Measurements from ENCODE around the gene KLHL22.

The KLHL22 gene

GRCh38 chr22:20444325-20444724, 51.3 kb downstream of the KLHL22 start:
- ATAC-seq (ENCODE audit: low read depth) (no peak), DNase-seq (ENCODE audit: low spot score in 2 of 2) (no peak)
- no peaks in the 10 kb centered on the region for H3K9me3 Mint-ChIP-seq
- H3K4me1 Mint-ChIP-seq: peaks cover 2% of the 10 kb centered on the region
- H3K36me3 Mint-ChIP-seq: peaks cover 18% of the 10 kb centered on the region
- H3K27ac Mint-ChIP-seq: no peak overlapping the region
- peaks cover 2% of the 10 kb centered on the region for H3K27me3 Mint-ChIP-seq
- no peak overlapping the region for H3K4me3 Mint-ChIP-seq

DNA sequence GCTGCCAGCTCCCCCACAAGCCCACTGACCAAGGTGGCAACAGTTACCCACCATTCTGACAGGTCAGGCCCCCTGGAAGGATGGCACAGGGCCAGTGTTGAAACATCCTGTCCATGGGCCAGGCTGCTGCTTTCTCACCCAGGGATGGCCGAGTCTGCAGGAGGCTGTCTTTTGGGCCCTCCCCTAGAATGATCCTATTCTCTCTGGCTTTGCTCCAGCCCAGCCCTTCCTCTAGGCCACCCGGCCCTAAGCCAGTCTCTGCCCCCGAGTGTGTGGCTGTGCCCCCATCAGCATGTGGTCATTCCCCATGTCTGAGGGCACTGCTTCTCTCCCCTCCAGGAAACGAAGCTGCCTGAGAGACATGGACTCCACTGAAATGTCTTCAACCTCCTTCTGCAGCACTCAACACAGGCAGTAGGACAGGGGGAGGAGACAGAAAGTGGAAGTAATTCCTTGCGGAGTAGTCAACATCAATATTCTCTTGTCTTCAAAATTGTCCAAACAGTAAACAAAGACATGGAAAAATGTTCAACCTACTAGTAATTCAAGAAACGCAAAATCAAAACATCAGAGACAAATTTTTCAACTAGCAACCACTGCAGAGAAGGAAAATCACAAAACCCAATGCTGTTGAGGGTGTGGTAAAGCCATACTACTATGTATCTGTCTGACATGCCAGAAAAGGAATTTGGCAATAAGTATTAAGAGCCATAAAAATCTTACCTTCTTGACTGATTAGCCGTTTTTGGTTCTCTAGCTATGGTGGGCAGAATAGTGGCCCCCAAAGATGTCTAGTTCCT, 52.9 kb downstream of the KLHL22 start:
- peaks cover 7% of the 10 kb centered on the region for H3K27me3 Mint-ChIP-seq
- ATAC-seq (ENCODE audit: low read depth): no peak
- no peak overlapping the region for H3K4me3 Mint-ChIP-seq
- no peaks in the 10 kb centered on the region for H3K9me3 Mint-ChIP-seq
- H3K27ac Mint-ChIP-seq: no peak overlapping the region
- peaks cover 18% of the 10 kb centered on the region for H3K36me3 Mint-ChIP-seq
- H3K4me1 Mint-ChIP-seq: peaks cover 4% of the 10 kb centered on the region
- no peak for DNase-seq (ENCODE audit: low spot score in 2 of 2)

DNA sequence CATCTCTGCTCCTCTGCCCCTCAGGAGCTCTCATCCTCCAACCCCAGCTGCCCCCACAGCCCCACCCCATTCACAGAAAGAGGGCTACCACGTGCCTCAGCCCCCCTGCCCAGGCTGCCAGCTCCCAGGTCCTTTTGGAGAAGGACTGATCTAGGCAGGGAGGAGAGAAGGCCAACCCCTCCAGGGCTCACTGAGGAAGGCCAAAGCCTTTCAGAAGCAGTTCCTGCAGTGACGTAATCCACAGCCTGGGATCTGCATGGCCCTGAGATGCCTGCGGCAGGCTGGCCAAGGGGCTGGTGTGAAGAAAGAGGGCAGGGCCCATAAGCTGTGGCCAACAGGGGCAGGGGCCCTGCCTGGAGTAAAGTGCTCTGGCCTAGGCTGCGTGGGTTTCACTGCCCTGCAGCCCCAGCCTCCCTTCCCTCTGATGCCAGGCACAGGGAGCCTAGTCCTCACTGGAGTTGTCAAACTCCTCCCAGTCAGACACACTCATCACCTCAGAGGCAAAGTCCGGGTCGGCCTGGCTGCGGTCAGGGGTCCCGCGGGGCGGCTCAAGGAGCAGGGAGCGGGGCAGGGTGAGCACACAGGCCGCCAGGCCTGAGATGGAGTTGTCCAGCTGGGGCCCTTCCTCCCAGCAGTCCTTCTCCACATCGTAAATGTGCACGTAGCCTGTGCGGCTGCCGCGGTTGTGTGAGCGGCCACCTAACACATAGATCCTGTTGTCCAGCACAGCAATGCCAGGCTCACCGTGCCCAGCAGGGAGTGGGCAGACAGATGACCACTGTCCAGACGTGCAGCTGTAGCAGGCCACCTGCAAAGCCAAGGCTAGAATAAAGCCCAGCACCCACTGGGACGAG, 53.7 kb downstream of the KLHL22 start:
- Mint-ChIP-seq H3K27ac (no peak overlapping the region), H3K9me3 (no peaks in the 10 kb centered on the region), H3K27me3 (peaks cover 13% of the 10 kb centered on the region), H3K4me1 (peaks cover 9% of the 10 kb centered on the region), H3K4me3 (no peak overlapping the region), H3K36me3 (peaks cover 16% of the 10 kb centered on the region)
- ATAC-seq (ENCODE audit: low read depth) (no peak), DNase-seq (ENCODE audit: low spot score in 2 of 2) (no peak)

DNA sequence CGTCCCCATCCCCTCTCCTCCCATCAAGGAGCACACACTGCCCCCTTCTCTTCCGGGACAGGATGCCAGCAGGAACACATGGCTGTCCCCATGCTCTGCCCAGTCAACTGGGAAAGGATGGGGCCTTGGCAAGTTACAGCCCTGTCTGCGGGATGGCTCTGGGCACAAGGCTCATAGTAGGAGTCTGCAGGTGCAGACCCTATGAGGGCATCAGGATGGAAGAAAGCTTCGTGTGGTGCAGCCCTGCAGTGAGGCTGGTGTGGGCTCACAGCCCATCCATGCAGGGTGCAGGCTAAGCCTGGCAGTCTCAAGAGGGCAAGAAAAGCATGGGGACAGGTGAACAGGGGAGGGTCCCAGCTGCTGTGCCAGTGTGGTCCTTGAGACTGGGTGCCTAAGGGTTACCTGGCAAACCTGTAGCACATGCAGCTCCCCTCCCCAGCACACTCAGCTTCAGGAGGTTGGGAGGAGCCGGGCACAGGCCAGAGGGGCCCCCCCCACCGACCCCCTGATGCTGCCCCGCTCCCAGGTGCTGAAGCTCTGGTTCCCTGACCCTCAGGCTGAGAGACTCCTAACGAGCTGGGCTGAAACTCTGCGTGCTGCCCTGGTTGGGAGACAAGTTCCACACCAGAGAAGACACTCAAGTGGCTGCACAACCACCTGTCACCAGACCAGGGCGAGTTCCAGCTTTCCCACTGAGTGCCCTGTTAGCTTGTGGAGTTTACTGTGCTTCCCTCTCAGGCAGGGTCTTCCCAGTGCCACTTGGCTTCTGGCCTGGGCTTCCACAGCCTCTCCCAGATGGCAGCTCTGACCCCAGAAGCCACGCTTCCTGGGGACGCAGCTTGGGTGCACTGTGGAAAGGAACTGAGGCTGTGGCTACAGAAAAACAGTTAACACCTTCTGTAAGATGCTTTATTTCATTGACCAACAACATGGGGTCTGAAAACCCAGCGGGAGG, 54.7 kb downstream of the KLHL22 start:
- H3K27me3 Mint-ChIP-seq: peaks cover 16% of the 10 kb centered on the region
- ATAC-seq (ENCODE audit: low read depth) (no peak), DNase-seq (ENCODE audit: low spot score in 2 of 2) (no peak)
- H3K9me3 Mint-ChIP-seq: no peaks in the 10 kb centered on the region
- no peak overlapping the region for H3K27ac Mint-ChIP-seq
- peaks cover 12% of the 10 kb centered on the region for H3K4me1 Mint-ChIP-seq
- peaks cover 16% of the 10 kb centered on the region for H3K36me3 Mint-ChIP-seq
- H3K4me3 Mint-ChIP-seq: no peak overlapping the region

GRCh38 chr22:20439928-20440575, 55.5 kb downstream of the KLHL22 start:
- ATAC-seq (ENCODE audit: low read depth): no peak
- Mint-ChIP-seq H3K27ac (no peak overlapping the region), H3K36me3 (peaks cover 16% of the 10 kb centered on the region), H3K4me3 (no peak overlapping the region), H3K9me3 (no peaks in the 10 kb centered on the region), H3K4me1 (peaks cover 19% of the 10 kb centered on the region), H3K27me3 (peaks cover 24% of the 10 kb centered on the region)
- DNase-seq (ENCODE audit: low spot score in 2 of 2): no peak

- Mint-ChIP-seq H3K27ac (no peak overlapping the region), H3K9me3 (no peaks in the 10 kb centered on the region), H3K4me3 (no peak overlapping the region), H3K36me3 (peaks cover 14% of the 10 kb centered on the region), H3K27me3 (peaks cover 28% of the 10 kb centered on the region), H3K4me1 (peaks cover 22% of the 10 kb centered on the region)
- DNase-seq (ENCODE audit: low spot score in 2 of 2) (no peak), ATAC-seq (ENCODE audit: low read depth) (no peak)
These were observed 56.1 kb downstream of the KLHL22 start for GRCh38 chr22:20439556-20439927.

GRCh38 chr22:20438678-20439492, 56.7 kb downstream of the KLHL22 start:
- no peak overlapping the region for H3K4me3 Mint-ChIP-seq
- no peaks in the 10 kb centered on the region for H3K9me3 Mint-ChIP-seq
- no peak for DNase-seq (ENCODE audit: low spot score in 2 of 2)
- peaks cover 9% of the 10 kb centered on the region for H3K36me3 Mint-ChIP-seq
- H3K27me3 Mint-ChIP-seq: peaks cover 30% of the 10 kb centered on the region
- peaks cover 22% of the 10 kb centered on the region for H3K4me1 Mint-ChIP-seq
- ATAC-seq (ENCODE audit: low read depth): no peak
- no peak overlapping the region for H3K27ac Mint-ChIP-seq

DNA sequence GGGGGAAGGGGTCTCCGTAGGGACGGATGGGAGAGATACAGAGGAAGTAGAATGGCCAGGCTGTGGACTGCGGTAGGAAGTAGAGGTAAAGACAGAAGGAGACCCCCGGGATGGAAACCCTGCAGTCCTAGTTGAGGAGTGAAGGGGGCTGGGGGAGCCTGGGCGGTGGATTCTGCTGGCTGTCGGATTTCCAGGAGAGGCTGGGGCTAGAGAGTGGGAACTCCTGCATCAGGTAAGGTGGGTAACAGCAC, 57.2 kb downstream of the KLHL22 start:
- peaks cover 7% of the 10 kb centered on the region for H3K36me3 Mint-ChIP-seq
- no peak overlapping the region for H3K27ac Mint-ChIP-seq

GRCh38 chr22:20437613-20438426, 57.8 kb downstream of the KLHL22 start, which contains the start of gene SCARF2:
Gene SCARF2 (minus strand): TSS chr22:20437825. CDS start chr22:20437754, 71 bp downstream.
- H3K27me3 Mint-ChIP-seq: peaks cover 30% of the 10 kb centered on the region
- H3K9me3 Mint-ChIP-seq: no peaks in the 10 kb centered on the region
- peak within 1 kb of the TSS; percentile 89 for H3K4me3 Mint-ChIP-seq
- DNase-seq (ENCODE audit: low spot score in 2 of 2) (no peak), ATAC-seq (ENCODE audit: low read depth) (peak; percentile 20)
- peaks cover 6% of the 10 kb centered on the region for H3K36me3 Mint-ChIP-seq
- H3K4me1 Mint-ChIP-seq: peaks cover 22% of the 10 kb centered on the region
- peak within 1 kb of the TSS; percentile 90 for H3K27ac Mint-ChIP-seq

More for the DNA sequence above, 57.2 kb downstream of the KLHL22 start:
- H3K27me3 Mint-ChIP-seq: peaks cover 30% of the 10 kb centered on the region
- H3K9me3 Mint-ChIP-seq: no peaks in the 10 kb centered on the region
- H3K4me3 Mint-ChIP-seq: no peak overlapping the region
- H3K4me1 Mint-ChIP-seq: peaks cover 22% of the 10 kb centered on the region
- DNase-seq (ENCODE audit: low spot score in 2 of 2) (no peak), ATAC-seq (ENCODE audit: low read depth) (no peak)

DNA sequence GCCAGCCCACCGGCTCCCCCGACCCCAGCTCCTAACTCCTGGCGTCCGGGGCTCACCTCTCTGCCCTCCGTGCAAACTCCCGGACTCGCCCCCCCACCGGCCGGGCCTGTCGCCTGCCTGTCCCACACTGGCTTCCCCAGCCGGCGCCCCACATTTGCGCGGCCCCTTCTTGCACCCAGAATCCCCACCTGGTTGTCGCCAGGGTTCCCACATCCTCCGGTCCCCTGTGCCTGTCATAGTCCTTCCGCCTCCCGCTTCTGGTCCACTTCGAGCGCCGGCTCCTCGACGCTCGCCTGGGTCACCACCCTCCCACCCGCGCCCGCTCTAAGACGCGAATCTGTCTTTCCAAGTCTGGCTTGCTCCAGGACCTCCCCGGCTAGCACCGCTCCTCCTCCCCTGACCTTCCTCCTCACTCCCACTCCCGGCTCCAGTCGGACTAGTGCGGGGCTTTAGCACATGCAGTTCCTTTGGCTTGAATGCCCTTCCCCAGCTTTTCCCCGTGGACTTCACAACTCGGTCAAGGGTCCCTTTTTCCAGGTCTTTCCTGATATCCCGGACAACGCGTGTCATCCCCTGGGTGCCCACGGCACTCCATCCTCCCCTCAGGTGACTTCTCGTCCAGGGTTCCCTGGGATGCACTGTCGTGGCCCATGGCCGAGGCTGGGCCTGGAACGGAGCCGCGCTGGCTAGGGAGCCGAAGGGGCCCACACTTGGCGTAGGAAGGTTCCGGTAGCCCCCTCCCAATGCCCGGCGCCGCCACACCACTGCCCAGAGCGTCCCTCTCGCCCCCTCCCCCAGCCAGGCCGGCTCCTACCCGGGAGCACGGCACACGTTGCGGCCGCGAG, 58.6 kb downstream of the KLHL22 start:
- ATAC-seq (ENCODE audit: low read depth): peak; percentile 43
- H3K36me3 Mint-ChIP-seq: peaks cover 3% of the 10 kb centered on the region
- H3K4me1 Mint-ChIP-seq: peaks cover 22% of the 10 kb centered on the region
- no peaks in the 10 kb centered on the region for H3K9me3 Mint-ChIP-seq
- peak in 1 of 2 donors; percentile 50 for DNase-seq (ENCODE audit: low spot score in 2 of 2)
- H3K27ac Mint-ChIP-seq: peak overlapping the region; percentile 90
- peaks cover 35% of the 10 kb centered on the region for H3K27me3 Mint-ChIP-seq
- H3K4me3 Mint-ChIP-seq: peak overlapping the region; percentile 89

DNA sequence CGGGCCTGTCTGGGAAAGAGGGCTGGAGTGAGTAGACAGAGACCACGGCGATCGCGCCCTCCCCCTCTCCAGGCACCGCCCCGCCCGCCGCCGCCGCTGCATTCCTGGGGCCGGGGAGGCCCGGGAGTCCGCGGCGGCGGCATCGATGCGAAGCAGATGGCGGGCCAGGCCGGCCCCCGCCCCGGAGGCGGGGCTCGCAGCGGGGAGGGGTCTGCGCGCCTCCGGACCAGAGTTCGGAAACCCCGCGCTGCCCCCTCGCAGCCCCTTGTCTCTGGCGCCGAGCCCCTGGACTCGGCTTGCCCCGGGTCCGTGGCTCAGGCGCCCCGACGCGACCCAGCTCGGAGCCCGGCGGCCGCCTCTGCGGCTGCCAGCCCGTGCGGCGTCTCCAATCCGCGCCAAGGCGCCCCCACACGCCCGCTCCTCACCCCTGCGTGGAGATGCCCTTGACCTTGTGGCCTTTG, 59.3 kb downstream of the KLHL22 start:
- H3K4me3 Mint-ChIP-seq: peak overlapping the region; percentile 89
- DNase-seq (ENCODE audit: low spot score in 2 of 2): no peak
- H3K27ac Mint-ChIP-seq: no peak overlapping the region
- H3K27me3 Mint-ChIP-seq: peaks cover 36% of the 10 kb centered on the region
- peaks cover 22% of the 10 kb centered on the region for H3K4me1 Mint-ChIP-seq
- no peaks in the 10 kb centered on the region for H3K9me3 Mint-ChIP-seq
- ATAC-seq (ENCODE audit: low read depth): peak; percentile 40
- peaks cover 3% of the 10 kb centered on the region for H3K36me3 Mint-ChIP-seq
